HUES48 (cell line): ENCODE data around the gene SURF4.

ENCODE experiments used
- H3K27ac ChIP-seq: one replicate; pipeline ENCODE4 v1.7.0; 2013; ENCODE audit warnings: low read depth, low read length, inconsistent platforms
- H3K27me3 ChIP-seq: 2 replicates; pipeline ENCODE4 v1.6.1; 2013; ENCODE audit warnings: mild to moderate bottlenecking, low read length; ENCODE audit not compliant: control insufficient read depth, insufficient read depth
- H3K36me3 ChIP-seq: 2 replicates; pipeline ENCODE4 v1.6.1; 2013; ENCODE audit warnings: low read length; ENCODE audit not compliant: control insufficient read depth, insufficient read depth
- H3K4me1 ChIP-seq: 2 replicates; pipeline ENCODE4 v1.6.1; 2013; ENCODE audit warnings: mild to moderate bottlenecking, low read length; ENCODE audit not compliant: control insufficient read depth, insufficient read depth
- H3K4me3 ChIP-seq: 2 replicates; pipeline ENCODE4 v1.5.1; 2013; ENCODE audit warnings: mild to moderate bottlenecking, low read depth, low read length
- H3K9ac ChIP-seq: 2 replicates; pipeline ENCODE4 v1.6.1; 2013; ENCODE audit warnings: mild to moderate bottlenecking, low read depth, low read length, moderate library complexity
- H3K9me3 ChIP-seq: 2 replicates; pipeline ENCODE4 v1.6.1; 2013; ENCODE audit warnings: low read length; ENCODE audit not compliant: control insufficient read depth, insufficient read depth

SURF4 gene

GRCh38 chr9:133374612-133375115, 1.2 kb downstream of the SURF4 start:
- Histone ChIP-seq H3K36me3 (peaks cover 38% of the 10 kb centered on the region), H3K4me1 (peaks cover 6% of the 10 kb centered on the region; the same call in 1 of the 2 replicates), H3K27ac (peak overlapping the region; percentile 86), H3K27me3 (peaks cover 8% of the 10 kb centered on the region; the same call in 1 of the 2 replicates), H3K9me3 (no peaks in the 10 kb centered on the region), H3K9ac (peak overlapping the region; percentile 91), H3K4me3 (peak overlapping the region; percentile 96)

DNA sequence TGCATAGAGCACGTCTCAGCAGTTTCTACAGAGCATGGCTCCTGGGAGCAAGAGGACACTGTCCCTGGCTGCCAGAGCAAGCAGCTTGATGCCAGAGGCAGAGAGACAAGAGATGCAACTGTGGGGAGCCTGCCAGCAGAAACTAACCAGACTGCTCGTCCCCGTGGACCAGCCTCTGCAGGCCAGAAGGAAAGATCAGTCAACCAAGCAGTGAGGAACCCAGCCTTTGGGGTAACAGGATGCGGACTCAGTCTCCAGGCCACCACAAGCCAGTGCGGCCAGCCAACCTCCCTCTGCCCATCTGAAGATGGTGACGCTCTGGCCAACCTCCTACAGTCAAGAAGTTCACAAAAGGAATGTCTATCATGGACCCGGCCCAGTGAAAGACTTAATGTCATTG, 3.7 kb downstream of the SURF4 start:
- no peak overlapping the region for H3K4me3 ChIP-seq
- H3K36me3 ChIP-seq: peaks cover 62% of the 10 kb centered on the region
- H3K4me1 ChIP-seq: 0 out of 2 replicates have a peak, but pooled peaks cover 6% of the 10 kb centered on the region
- no peak overlapping the region for H3K27ac ChIP-seq
- peaks cover 7% of the 10 kb centered on the region; the same call in 1 of the 2 replicates for H3K27me3 ChIP-seq
- H3K9me3 ChIP-seq: no peaks in the 10 kb centered on the region
- no peak overlapping the region for H3K9ac ChIP-seq

- H3K36me3 ChIP-seq: peaks cover 70% of the 10 kb centered on the region
- 0 out of 2 replicates have a peak, but pooled peaks cover 6% of the 10 kb centered on the region for H3K4me1 ChIP-seq
- H3K9me3 ChIP-seq: no peaks in the 10 kb centered on the region
- no peak overlapping the region for H3K4me3 ChIP-seq
- no peaks in the 10 kb centered on the region for H3K27me3 ChIP-seq
- H3K9ac ChIP-seq: no peak overlapping the region
- H3K27ac ChIP-seq: no peak overlapping the region
These were observed 4.6 kb downstream of the SURF4 start for GRCh38 chr9:133371261-133371711.

- no peak overlapping the region for H3K9ac ChIP-seq
- 0 out of 2 replicates have a peak, but pooled peaks cover 6% of the 10 kb centered on the region for H3K4me1 ChIP-seq
These were observed 5.2 kb downstream of the SURF4 start for GRCh38 chr9:133370685-133371084.

DNA sequence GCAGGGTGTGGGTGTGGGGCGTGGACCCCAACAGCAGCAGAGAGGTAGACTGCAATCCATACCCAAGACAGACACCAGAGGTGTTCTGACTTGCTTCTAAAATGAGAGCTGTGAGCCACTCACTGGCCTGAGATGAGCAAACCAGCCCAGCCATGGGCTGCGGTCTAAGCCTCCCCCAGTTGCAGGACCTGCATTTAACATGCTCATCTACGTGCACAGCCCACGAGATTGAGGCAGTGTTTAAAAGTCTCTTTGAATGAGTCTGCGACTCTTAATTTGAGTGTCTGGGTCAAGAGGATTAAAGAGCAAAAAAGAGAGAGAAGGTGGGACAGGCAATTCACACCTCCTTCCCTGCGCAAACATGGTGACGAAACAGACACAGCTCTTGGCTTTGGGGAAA, 5.9 kb downstream of the SURF4 start:
- Histone ChIP-seq H3K4me1 (0 out of 2 replicates have a peak, but pooled peaks cover 6% of the 10 kb centered on the region), H3K27ac (no peak overlapping the region), H3K4me3 (no peak overlapping the region), H3K36me3 (peaks cover 84% of the 10 kb centered on the region), H3K27me3 (no peaks in the 10 kb centered on the region), H3K9me3 (no peaks in the 10 kb centered on the region), H3K9ac (no peak overlapping the region)

More at GRCh38 chr9:133370685-133371084, 5.2 kb downstream of the SURF4 start:
- Histone ChIP-seq H3K27me3 (no peaks in the 10 kb centered on the region), H3K4me3 (no peak overlapping the region), H3K27ac (no peak overlapping the region), H3K36me3 (peaks cover 76% of the 10 kb centered on the region), H3K9me3 (no peaks in the 10 kb centered on the region)

- peaks cover 87% of the 10 kb centered on the region for H3K36me3 ChIP-seq
- H3K9ac ChIP-seq: no peak overlapping the region
- H3K4me3 ChIP-seq: no peak overlapping the region
- H3K27ac ChIP-seq: no peak overlapping the region
- H3K9me3 ChIP-seq: no peaks in the 10 kb centered on the region
- 0 out of 2 replicates have a peak, but pooled peaks cover under 1% of the 10 kb centered on the region for H3K4me1 ChIP-seq
- H3K27me3 ChIP-seq: no peaks in the 10 kb centered on the region
These were observed 6.4 kb downstream of the SURF4 start for GRCh38 chr9:133369422-133369821.

DNA sequence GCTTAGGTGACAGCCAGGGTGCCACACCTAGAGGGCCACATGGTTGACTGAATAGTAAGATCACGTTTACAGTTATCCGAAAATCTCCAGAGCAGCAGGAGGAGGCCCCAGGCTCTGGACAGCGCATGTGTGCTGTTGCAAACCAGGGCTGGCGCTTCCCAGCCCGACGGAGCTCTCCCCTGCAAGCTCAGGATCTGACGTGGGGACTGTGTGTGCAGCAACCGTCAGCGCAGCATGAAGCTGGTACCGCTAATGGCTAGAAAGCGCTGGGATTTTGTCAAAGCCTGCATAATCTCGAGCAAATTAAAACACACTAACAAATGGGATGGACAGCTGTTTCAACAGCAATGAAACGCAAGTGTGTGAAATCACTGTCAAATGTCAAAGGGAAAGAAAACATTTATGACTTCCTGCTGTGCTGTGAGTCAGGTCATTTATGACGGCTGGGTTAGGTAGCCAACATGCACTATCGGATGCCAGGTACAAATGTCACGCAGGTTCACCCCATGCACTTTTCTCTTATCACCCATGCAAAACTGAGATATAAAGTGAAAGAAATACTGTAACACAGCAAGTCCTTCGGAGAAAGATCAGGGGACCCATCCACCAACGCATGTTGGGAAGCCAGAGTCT, 7.5 kb downstream of the SURF4 start:
- no peaks in the 10 kb centered on the region for H3K4me1 ChIP-seq
- no peaks in the 10 kb centered on the region for H3K9me3 ChIP-seq
- no peak overlapping the region for H3K9ac ChIP-seq
- H3K27ac ChIP-seq: no peak overlapping the region
- H3K36me3 ChIP-seq: peaks cover 91% of the 10 kb centered on the region
- no peak overlapping the region for H3K4me3 ChIP-seq
- H3K27me3 ChIP-seq: no peaks in the 10 kb centered on the region

GRCh38 chr9:133367778-133368177, 8.1 kb downstream of the SURF4 start:
- Histone ChIP-seq H3K27ac (no peak overlapping the region), H3K4me1 (no peaks in the 10 kb centered on the region), H3K36me3 (peaks cover 91% of the 10 kb centered on the region), H3K27me3 (no peaks in the 10 kb centered on the region), H3K9me3 (no peaks in the 10 kb centered on the region), H3K9ac (no peak overlapping the region), H3K4me3 (no peak overlapping the region)

GRCh38 chr9:133367221-133367620, 8.6 kb downstream of the SURF4 start:
- no peaks in the 10 kb centered on the region for H3K9me3 ChIP-seq
- H3K4me3 ChIP-seq: no peak overlapping the region
- peaks cover 91% of the 10 kb centered on the region for H3K36me3 ChIP-seq
- no peak overlapping the region for H3K27ac ChIP-seq
- H3K9ac ChIP-seq: no peak overlapping the region
- no peaks in the 10 kb centered on the region for H3K27me3 ChIP-seq
- no peaks in the 10 kb centered on the region for H3K4me1 ChIP-seq

DNA sequence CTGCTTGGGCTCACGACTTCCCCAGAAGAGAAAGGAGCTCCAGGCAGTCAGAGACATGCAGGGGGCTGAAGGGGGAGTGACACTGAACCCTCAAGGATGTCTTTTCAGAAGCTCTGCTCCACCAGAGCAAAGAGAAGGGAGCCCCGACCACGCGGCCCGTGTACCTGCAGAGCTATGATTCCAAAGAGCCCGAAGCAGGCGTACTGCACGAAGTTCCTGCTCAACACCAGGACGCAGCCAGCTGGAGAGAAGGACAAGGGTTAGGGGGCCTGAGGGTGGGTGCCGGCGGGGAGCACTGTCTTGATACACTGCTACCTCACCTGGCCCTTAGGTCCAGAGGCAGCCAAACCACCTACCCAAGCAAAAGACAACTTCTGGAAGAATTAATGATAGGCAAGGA, 9.4 kb downstream of the SURF4 start:
- no peak overlapping the region for H3K27ac ChIP-seq
- H3K36me3 ChIP-seq: peaks cover 92% of the 10 kb centered on the region
- H3K27me3 ChIP-seq: no peaks in the 10 kb centered on the region
- no peak overlapping the region for H3K4me3 ChIP-seq
- H3K9ac ChIP-seq: no peak overlapping the region
- no peaks in the 10 kb centered on the region for H3K9me3 ChIP-seq
- H3K4me1 ChIP-seq: no peaks in the 10 kb centered on the region

DNA sequence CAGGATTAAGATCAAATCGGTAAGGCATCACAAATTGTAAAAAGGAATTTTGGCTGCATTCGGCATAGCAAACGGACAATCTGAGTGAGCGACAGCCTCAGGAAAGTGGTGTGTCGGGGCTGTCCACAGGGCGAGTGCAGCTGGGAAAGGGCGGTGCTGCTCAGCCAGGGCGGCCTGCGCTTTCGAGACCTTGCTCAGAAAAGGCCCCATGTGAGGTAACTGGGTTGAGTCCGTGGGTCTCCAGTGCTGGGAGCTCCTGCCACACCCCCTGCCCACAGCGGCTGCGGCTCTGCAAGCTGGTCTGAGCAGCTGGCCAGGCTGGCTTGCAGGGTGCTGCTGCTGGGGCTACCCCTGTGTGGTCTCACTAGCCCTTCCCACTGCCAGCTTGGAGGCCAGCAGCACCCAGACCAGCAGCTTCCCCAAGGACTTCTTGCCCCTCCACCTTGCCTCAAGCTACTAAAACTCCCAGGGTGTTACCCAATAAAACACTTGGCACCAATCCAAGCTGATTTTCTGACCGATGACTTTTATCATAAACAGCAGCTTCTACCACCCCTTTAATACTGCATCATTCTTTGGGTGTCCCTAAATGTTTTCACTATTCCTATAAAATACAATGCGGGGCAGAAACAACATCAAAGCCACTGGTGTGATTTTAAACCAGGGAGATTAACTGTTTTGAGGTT, 13.4 kb downstream of the SURF4 start:
- H3K36me3 ChIP-seq: peaks cover 95% of the 10 kb centered on the region
- H3K27me3 ChIP-seq: no peaks in the 10 kb centered on the region
- H3K27ac ChIP-seq: no peak overlapping the region
- H3K9me3 ChIP-seq: no peaks in the 10 kb centered on the region
- H3K9ac ChIP-seq: no peak overlapping the region
- H3K4me1 ChIP-seq: peaks cover 2% of the 10 kb centered on the region; the same call in 1 of the 2 replicates
- no peak overlapping the region for H3K4me3 ChIP-seq
